ENCODE data around the gene DYRK3. TPM values are rescaled to one million over a fixed set of nuclear protein-coding genes. Genes with fewer than 3 reads are reported as not detected.

The DYRK3 gene
- total and polyA plus RNA-seq, 10 of the 15 experiments (the other 5 are each of a cell fraction or from before 2014, with no cell fraction given), result 1.6 to 12.9 (median 10.3) TPM

DNA sequence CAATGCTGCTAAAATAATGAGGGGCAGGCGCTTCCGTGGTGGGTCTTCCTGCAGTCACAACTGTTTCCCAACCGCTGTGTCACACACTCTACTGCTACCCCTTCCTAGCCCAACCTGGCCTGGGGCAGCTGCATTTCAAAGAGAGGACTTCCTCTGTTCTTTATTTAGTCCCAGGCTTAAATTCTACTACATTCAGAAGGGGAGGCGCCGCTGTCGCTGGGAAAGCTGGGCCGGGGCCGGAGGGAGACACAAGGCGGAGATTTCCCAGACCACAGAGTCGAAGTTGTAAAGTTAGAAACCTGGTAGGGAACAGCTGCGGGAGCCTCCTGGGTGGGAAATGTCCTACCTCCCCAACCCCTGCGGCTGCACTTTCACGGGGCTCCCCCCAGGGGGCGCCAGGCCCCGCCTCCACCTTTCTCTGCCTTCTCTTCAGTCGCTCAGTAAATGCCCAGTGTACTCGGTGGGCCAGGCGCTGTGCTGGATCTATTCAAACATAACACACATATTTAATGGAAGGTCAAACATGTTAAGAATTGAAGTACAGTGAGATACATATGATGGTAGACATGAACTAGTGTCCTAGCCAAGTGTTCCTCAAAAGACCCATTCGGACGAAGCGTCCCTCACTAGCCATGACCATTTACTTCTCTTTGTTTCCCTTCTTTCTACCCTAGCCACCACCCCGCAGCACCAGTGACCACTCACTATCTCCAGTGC lies 23.1 kb downstream of the DYRK3 start (continued):
- TF ChIP-seq YY1 (IDR thresholded peaks at IDR 0.05; ENCODE audit: low read depth, low read length) (peak; percentile 61; the same call in 1 of the 2 replicates), GABPA (IDR thresholded peaks at IDR 0.05; ENCODE audit: low read depth) (no peak), ASH2L (IDR thresholded peaks at IDR 0.05; ENCODE audit: borderline replicate concordance, low read depth) (no peak), WRNIP1 (IDR thresholded peaks at IDR 0.05; ENCODE audit: borderline replicate concordance, low read depth, low read length) (no peak), POU2F2 (IDR thresholded peaks at IDR 0.05; ENCODE audit: borderline replicate concordance, low read depth, low read length) (no peak), RCOR1 (conservative IDR thresholded peaks at IDR 0.05; ENCODE audit: low read depth, low read length) (no peak), JUNB (IDR thresholded peaks at IDR 0.05) (no peak), SMARCA5 (IDR thresholded peaks at IDR 0.05) (no peak), CBFB (IDR thresholded peaks at IDR 0.05; ENCODE audit: low read depth) (no peak), RAD21 (IDR thresholded peaks at IDR 0.05; ENCODE audit: insufficient read depth, low read depth, low read length) (peak; percentile 62), MYC (IDR thresholded peaks at IDR 0.05; ENCODE audit: insufficient read depth, insufficient read length, insufficient replicate concordance, low read length, severe bottlenecking) (no peak), ATF7 (IDR thresholded peaks at IDR 0.05; ENCODE audit: low read depth) (no peak), ZNF207 (IDR thresholded peaks at IDR 0.05; ENCODE audit: borderline replicate concordance) (no peak)
- TF ChIP-seq, protein P1, sequence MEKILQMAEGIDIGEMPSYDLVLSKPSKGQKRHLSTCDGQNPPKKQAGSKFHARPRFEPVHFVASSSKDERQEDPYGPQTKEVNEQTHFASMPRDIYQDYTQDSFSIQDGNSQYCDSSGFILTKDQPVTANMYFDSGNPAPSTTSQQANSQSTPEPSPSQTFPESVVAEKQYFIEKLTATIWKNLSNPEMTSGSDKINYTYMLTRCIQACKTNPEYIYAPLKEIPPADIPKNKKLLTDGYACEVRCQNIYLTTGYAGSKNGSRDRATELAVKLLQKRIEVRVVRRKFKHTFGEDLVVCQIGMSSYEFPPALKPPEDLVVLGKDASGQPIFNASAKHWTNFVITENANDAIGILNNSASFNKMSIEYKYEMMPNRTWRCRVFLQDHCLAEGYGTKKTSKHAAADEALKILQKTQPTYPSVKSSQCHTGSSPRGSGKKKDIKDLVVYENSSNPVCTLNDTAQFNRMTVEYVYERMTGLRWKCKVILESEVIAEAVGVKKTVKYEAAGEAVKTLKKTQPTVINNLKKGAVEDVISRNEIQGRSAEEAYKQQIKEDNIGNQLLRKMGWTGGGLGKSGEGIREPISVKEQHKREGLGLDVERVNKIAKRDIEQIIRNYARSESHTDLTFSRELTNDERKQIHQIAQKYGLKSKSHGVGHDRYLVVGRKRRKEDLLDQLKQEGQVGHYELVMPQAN (conservative IDR thresholded peaks at IDR 0.05), result no peak
- TF ChIP-seq, protein P2, sequence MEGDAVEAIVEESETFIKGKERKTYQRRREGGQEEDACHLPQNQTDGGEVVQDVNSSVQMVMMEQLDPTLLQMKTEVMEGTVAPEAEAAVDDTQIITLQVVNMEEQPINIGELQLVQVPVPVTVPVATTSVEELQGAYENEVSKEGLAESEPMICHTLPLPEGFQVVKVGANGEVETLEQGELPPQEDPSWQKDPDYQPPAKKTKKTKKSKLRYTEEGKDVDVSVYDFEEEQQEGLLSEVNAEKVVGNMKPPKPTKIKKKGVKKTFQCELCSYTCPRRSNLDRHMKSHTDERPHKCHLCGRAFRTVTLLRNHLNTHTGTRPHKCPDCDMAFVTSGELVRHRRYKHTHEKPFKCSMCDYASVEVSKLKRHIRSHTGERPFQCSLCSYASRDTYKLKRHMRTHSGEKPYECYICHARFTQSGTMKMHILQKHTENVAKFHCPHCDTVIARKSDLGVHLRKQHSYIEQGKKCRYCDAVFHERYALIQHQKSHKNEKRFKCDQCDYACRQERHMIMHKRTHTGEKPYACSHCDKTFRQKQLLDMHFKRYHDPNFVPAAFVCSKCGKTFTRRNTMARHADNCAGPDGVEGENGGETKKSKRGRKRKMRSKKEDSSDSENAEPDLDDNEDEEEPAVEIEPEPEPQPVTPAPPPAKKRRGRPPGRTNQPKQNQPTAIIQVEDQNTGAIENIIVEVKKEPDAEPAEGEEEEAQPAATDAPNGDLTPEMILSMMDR (IDR thresholded peaks at IDR 0.05 in 2 of 3, conservative IDR thresholded peaks at IDR 0.05 in 1 of 3; ENCODE audit: control insufficient read depth in 2 of 3, extremely low read depth in 1 of 3, insufficient read depth in 1 of 3, low read depth in 3 of 3, low read length in 3 of 3), result peak; percentile 74 to 99 (median 98)
- TF ChIP-seq, protein P3, sequence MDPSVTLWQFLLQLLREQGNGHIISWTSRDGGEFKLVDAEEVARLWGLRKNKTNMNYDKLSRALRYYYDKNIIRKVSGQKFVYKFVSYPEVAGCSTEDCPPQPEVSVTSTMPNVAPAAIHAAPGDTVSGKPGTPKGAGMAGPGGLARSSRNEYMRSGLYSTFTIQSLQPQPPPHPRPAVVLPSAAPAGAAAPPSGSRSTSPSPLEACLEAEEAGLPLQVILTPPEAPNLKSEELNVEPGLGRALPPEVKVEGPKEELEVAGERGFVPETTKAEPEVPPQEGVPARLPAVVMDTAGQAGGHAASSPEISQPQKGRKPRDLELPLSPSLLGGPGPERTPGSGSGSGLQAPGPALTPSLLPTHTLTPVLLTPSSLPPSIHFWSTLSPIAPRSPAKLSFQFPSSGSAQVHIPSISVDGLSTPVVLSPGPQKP (IDR thresholded peaks at IDR 0.05; ENCODE audit: low read depth, low read length), result no peak
- TF ChIP-seq, protein P4, sequence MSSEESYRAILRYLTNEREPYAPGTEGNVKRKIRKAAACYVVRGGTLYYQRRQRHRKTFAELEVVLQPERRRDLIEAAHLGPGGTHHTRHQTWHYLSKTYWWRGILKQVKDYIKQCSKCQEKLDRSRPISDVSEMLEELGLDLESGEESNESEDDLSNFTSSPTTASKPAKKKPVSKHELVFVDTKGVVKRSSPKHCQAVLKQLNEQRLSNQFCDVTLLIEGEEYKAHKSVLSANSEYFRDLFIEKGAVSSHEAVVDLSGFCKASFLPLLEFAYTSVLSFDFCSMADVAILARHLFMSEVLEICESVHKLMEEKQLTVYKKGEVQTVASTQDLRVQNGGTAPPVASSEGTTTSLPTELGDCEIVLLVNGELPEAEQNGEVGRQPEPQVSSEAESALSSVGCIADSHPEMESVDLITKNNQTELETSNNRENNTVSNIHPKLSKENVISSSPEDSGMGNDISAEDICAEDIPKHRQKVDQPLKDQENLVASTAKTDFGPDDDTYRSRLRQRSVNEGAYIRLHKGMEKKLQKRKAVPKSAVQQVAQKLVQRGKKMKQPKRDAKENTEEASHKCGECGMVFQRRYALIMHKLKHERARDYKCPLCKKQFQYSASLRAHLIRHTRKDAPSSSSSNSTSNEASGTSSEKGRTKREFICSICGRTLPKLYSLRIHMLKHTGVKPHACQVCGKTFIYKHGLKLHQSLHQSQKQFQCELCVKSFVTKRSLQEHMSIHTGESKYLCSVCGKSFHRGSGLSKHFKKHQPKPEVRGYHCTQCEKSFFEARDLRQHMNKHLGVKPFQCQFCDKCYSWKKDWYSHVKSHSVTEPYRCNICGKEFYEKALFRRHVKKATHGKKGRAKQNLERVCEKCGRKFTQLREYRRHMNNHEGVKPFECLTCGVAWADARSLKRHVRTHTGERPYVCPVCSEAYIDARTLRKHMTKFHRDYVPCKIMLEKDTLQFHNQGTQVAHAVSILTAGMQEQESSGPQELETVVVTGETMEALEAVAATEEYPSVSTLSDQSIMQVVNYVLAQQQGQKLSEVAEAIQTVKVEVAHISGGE (CRISPR knock-in tag; IDR thresholded peaks at IDR 0.05), result no peak
- TF ChIP-seq, protein P5, sequence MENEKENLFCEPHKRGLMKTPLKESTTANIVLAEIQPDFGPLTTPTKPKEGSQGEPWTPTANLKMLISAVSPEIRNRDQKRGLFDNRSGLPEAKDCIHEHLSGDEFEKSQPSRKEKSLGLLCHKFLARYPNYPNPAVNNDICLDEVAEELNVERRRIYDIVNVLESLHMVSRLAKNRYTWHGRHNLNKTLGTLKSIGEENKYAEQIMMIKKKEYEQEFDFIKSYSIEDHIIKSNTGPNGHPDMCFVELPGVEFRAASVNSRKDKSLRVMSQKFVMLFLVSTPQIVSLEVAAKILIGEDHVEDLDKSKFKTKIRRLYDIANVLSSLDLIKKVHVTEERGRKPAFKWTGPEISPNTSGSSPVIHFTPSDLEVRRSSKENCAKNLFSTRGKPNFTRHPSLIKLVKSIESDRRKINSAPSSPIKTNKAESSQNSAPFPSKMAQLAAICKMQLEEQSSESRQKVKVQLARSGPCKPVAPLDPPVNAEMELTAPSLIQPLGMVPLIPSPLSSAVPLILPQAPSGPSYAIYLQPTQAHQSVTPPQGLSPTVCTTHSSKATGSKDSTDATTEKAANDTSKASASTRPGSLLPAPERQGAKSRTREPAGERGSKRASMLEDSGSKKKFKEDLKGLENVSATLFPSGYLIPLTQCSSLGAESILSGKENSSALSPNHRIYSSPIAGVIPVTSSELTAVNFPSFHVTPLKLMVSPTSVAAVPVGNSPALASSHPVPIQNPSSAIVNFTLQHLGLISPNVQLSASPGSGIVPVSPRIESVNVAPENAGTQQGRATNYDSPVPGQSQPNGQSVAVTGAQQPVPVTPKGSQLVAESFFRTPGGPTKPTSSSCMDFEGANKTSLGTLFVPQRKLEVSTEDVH (IDR thresholded peaks at IDR 0.05; ENCODE audit: low read depth, partially characterized antibody), result no peak
